HUDEP-2 (cell line): Measurements from ENCODE around the gene GPRC5B.
A peak's percentile ranks its signal among the peaks of the same experiment; 100 is the strongest.

Source experiments
- DNase-seq, 76 experiments: peaks; one replicate each; lab custom pipeline; 2025; ENCODE audit not compliant: unreplicated experiment in 76 of 76; lab: John Stamatoyannopoulos, UW

The GPRC5B gene

DNA sequence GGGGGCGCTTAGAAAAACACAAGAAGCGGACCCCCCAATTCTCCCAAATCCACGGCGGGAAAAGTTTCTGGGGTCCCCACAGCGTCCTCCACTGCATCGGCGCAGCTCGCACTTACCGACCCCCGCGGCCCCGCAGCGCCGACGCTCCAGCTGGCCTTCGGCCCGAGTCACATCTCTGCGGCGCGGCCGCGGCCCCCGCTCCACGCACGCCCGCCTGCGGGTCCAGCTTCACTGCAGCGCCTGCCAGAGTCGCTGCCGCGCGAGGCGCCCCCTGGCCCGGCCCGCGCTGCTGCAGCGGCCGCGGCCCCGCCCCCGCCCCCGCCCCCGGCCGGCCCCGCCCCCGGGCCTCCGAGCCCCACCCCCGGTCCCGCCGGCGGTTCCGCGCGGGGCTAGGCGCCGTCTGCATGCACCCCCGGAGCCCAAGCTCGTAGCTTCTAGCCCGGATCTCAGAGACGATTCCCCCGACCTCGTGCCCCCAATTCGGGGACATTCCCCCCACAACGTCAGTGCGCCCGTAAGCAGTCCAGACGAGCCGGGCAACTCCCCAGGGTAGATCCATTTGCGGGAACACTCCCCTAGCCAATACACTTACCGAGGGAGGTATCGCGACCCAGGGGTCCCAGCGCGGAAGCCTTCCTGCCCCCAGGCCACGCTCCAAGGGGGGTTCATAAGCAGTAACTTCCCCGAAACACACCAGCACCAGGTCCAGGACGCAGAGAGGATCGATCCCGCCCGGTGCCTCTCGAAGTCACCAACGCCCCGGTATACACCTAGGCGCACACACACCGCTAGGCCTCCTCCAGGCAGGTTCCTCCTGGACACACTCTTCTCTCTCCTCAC is at the start of gene GPRC5B:
GPRC5B (minus strand) TSS at position 238 of the 840 bp plus-strand sequence. CDS start 12,003 bp downstream, outside the sequence.
- DNase-seq = peak in 24 of 76 experiments; percentile 4 to 54 (median 22)

- no peak for DNase-seq
Measured at GRCh38 chr16:19933740-19934139, 49.1 kb upstream of the GPRC5B start.

GRCh38 chr16:19929062-19929511 is 44.4 kb upstream of the GPRC5B start:
- DNase-seq = no peak

- no peak for DNase-seq
Measured at GRCh38 chr16:19928432-19928831, 43.8 kb upstream of the GPRC5B start.

DNA sequence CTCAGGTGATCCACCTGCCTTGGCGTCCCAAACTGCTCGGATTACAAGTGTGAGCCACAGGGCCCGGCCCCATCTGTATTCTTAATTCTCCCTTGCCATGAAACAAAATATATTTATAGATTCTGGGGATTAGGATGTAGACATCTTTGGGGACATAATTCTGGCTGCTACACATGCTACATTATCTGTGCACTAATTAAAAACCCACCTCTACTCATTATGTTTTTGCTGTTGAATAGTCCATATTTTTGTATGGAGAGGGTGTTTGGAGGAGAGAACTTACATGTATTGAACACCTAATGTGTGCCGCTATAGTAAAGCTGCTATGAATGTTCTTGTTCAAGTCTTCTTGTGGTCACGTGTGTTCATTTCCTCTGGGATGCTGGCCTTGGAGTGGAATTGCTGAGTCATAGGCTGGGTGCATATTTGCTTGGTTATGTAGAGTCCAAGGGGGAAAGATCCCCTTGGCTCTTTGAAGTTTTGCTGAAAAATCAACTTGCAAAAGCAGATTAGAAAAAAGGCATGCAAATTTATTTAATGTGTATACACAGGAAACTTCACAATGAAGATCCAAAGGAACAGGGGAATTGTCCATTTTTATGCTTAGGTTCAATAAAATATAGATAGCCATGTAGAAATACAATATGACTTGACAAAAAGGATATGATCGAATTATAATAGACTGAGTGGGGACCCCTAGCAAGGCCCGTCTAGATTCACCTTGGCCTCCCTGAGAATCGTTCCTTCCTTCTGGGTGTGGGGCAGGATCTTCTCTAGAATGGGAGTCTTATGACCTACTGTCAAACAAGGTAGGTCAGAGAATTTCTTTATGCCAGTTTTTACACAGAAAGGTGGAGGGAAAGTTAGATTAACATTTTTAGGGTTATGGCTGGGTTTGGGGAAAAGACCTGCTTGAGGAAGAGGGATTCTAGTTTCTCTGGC is 42.1 kb upstream of the GPRC5B start:
- DNase-seq = no peak

GRCh38 chr16:19923396-19923795 is 38.7 kb upstream of the GPRC5B start:
- no peak for DNase-seq

DNA sequence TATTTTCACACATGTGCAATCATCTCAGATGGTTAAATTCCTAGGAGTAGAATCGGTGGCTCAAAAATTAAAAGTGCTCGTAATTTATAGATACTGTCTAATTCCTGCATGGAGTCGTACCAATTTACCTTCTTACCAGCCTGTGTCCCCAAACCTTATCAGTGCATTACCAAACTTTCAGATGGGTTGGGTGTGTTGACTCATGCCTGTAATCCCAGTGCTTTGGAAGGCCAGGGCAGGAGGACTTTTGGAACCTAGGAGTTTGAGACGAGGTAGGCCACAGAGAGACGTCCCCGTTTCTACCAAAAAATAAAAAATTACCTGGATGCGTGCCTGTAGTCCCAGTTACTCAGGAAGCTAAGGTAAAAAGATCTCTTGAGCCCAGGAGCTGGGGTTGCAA is 34.5 kb upstream of the GPRC5B start:
- no peak for DNase-seq

- DNase-seq = no peak
Measured at GRCh38 chr16:19916064-19916463, 31.4 kb upstream of the GPRC5B start.

- no peak for DNase-seq
Measured at GRCh38 chr16:19914877-19915276, 30.2 kb upstream of the GPRC5B start.

GRCh38 chr16:19913340-19913645 is 28.6 kb upstream of the GPRC5B start:
- no peak for DNase-seq

DNA sequence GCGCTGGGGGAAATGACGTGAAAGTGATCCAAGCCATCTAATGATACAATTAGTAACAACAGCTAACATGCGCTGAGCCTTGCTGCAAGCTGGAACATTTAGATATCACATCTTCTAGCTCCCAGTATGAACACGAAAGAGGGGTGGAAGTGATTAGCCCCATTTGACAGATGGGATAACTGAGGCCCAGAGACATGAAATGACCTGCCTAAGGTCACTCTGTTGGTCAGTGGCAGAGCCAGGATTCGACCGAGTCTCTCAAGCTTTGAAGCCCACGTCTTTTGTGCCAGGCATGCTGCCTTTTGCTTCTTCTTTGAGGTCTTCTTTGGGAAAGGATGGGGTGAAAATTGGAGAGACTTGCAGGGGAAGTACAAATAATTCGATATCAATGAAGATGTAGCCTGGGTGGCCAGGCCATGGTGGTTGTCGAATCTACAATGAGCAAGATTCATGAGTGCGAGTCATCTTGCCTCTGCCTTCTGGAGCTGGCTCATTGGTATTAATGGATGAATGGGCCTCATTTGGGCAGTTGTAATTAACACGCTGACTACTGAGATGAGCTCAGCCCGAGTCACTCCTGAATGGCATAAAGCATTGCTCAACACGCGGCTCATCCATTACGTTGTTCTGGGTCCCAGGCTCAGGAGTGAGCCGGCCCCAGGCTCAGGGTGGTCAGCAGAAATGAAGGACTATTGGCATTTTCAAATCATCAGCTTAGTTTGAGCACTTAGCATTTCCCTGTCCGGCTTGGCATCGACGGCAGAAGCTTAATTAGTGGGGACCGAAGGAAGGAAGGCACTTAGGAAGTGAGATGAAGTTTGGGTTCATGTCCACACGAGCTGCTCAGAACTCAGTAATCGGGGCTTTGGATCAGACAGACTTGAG is 28.0 kb upstream of the GPRC5B start:
- no peak for DNase-seq

DNA sequence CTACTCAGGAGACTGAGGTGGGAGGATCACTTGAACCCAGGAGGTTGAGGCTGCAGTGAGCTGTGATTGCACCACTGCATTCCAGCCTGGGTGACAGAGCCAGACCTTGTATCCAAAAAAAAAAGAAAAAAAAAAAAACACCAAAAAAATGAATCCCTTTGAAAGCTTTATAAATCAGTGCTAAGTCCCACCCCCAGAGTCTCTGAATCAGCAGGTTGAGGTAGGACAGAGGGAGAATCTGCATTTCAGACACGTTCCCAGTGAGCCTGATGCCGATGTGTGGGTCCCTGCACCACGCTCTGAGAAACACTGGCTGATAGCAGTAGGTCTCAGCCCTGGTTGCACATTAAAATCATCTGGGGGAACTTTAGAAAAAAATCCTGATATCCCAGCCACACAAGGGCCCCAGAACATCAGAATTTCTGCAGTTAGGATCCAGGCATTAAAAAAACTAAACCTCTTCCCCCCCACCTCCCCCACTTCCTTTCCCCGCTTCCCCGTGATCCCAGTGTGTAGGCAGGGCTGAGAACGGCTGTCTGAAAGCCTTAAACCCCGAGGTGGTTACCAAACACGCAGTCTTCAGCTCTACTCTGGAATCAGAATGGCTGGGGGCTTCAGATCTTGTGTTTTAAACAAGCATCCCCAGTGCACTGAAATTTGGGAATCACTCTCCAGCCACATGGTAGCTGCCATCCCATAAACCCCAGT is 27.3 kb upstream of the GPRC5B start:
- DNase-seq = no peak

DNA sequence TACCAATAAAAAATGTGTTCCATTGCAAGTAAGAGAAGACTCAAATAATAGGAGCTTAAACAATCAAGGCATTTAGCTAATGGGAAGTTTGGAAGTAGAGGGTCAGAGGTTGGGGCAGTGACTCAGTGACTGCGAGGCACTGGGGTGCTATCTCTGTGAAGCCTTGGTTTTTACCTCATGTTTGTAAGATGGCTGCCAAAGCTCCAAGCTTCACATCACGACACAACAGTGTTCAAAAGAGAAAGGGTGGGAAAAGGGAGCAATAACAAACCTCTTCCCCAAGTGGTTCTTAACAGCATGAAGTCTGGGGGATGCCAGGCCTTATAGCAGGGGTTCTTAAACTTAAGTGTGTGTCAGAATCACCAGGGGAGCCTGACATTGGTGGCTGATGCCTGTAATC is 26.6 kb upstream of the GPRC5B start:
- DNase-seq = no peak

- DNase-seq = no peak
Measured at GRCh38 chr16:19909750-19910322, 25.2 kb upstream of the GPRC5B start.

DNA sequence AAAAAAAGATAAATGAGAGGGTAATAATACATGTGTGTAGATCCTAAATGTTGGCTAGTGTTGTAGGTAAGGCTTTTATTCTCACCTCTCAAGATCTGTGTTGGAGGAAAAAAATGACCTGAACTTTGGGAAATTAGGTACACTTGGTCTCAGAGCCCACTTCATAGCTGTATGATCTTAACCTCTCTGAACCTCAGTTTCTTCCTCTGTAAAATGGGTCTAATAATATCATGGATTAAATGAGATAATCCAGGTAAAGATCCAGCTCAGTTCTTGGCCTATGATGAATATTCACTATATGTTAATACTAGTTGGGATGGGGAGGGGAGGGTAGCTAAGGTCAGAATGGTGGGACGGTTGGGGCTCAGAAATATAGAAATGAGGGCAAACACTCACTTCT is 24.3 kb upstream of the GPRC5B start:
- no peak for DNase-seq

DNA sequence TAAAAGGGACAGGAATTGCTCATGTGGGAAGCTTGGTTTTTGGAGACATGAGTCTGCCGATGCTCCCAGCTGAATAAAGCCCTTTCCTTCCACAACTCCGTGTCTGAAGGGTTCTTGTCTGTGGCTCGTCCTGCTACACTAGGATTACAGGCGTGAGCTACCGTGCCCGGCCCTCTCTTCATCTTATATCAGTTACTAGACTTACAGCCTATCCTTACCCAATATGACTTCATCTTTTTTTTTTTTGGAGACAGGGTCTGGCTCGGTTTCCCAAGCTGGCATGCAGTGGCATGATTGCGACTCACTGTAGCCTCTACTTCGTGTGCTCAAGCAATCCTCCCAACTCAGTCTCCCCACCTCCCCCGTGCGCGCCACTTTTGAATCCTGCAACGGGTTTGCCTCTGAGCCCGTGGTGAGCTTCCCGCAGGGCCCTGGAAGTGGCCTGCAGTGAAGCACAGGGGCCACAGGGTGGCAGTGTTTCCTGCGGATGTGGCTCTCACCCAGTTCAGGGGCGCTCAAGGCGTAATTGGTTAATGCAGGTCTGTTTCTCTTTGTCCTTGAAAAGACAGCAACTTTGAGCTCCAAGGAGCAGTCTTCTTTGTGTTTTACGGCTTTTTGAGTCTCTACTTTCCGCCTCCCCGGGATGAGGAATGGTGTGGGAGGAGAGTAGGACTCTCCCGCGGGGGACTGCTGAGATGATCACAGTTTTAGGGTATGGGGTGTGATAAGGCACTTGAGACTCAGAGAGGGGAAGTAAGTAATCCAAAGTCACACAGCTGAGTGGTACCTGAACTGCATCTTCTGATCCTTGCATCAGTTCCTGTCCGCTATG is 22.7 kb upstream of the GPRC5B start:
- peak in 60 of 76 experiments; percentile 7 to 80 (median 36) for DNase-seq

GRCh38 chr16:19901164-19901563 is 16.5 kb upstream of the GPRC5B start:
- DNase-seq = no peak

- DNase-seq = no peak
Measured at GRCh38 chr16:19899605-19899955, 14.9 kb upstream of the GPRC5B start.
